SK-N-SH (cell line): Measurements from ENCODE around the gene ANKMY1.

Experiments
- EP300 ChIP-seq, 2 experiments: IDR thresholded peaks; 2 replicates each; pipeline versions ENCODE4 v1.4.0 to v1.6.1; 2012; ENCODE audit warnings: borderline replicate concordance in 1 of 2, low read depth in 1 of 2, low read length in 1 of 2
- FOXJ3 ChIP-seq: sonication (generic); formaldehyde crosslinking; IDR thresholded peaks from 2 replicates; pipeline ENCODE4 v1.5.1; 2020; ENCODE audit warnings: mild to moderate bottlenecking, missing genetic modification reagents
- POLR2AphosphoS5 ChIP-seq: IDR thresholded peaks from 2 replicates; pipeline ENCODE4 v1.6.1; 2012; ENCODE audit warnings: low read depth, low read length
- RFX5 ChIP-seq: IDR thresholded peaks from 2 replicates; pipeline ENCODE4 v1.6.1; 2012; ENCODE audit warnings: mild to moderate bottlenecking, improper control_type of control experiment, low read length
- YY1 ChIP-seq: IDR thresholded peaks from 2 replicates; pipeline ENCODE4 v1.4.0; 2012; ENCODE audit warnings: low read depth, mild to moderate bottlenecking
- TF ChIP-seq, protein P1 (sequence below): IDR thresholded peaks from 2 replicates; pipeline ENCODE4 v1.4.0; 2012; ENCODE audit warnings: low read depth
- TF ChIP-seq, protein P2 (sequence below): fragments of 200-600 bp; sonication (generic); IDR thresholded peaks from 2 replicates; pipeline ENCODE4 v1.6.1; 2017; ENCODE audit warnings: antibody characterized with exemption, mild to moderate bottlenecking, moderate library complexity
- TF ChIP-seq, protein P3 (sequence below): fragments of 150-350 bp; IDR thresholded peaks from 2 replicates; pipeline ENCODE4 v1.6.1; 2017; ENCODE audit warnings: antibody characterized with exemption, low read length, low read depth, borderline replicate concordance

DNA sequence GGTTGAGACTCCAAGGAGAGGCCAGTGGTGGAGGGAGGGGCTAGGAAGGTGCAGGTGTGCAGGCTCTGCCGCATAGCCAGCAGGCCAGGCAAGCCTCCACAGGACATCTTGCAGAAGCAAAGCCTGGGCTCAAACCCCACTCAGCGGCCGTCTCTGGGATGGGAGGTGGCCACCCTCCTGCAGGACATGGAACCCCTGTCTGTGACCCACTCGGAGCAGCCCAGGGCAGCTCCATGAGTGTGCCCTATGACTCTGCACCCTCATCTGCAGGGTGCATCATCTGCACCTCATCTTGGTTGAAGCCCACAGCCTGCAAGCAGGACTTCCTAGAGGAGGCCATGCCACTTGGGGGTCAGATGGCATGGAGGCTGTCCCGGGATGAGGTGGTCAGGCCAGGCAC is 76.1 kb downstream of the ANKMY1 start:
- TF ChIP-seq YY1 (no peak), EP300 (IDR thresholded peaks at IDR 0.05; ENCODE audit: borderline replicate concordance in 1 of 2, low read depth in 1 of 2, low read length in 1 of 2) (no peak), RFX5 (no peak), POLR2AphosphoS5 (no peak), FOXJ3 (CRISPR knock-in tag) (no peak)
- TF ChIP-seq, protein P1, sequence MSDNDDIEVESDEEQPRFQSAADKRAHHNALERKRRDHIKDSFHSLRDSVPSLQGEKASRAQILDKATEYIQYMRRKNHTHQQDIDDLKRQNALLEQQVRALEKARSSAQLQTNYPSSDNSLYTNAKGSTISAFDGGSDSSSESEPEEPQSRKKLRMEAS = no peak
- TF ChIP-seq, protein P2, sequence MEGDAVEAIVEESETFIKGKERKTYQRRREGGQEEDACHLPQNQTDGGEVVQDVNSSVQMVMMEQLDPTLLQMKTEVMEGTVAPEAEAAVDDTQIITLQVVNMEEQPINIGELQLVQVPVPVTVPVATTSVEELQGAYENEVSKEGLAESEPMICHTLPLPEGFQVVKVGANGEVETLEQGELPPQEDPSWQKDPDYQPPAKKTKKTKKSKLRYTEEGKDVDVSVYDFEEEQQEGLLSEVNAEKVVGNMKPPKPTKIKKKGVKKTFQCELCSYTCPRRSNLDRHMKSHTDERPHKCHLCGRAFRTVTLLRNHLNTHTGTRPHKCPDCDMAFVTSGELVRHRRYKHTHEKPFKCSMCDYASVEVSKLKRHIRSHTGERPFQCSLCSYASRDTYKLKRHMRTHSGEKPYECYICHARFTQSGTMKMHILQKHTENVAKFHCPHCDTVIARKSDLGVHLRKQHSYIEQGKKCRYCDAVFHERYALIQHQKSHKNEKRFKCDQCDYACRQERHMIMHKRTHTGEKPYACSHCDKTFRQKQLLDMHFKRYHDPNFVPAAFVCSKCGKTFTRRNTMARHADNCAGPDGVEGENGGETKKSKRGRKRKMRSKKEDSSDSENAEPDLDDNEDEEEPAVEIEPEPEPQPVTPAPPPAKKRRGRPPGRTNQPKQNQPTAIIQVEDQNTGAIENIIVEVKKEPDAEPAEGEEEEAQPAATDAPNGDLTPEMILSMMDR = no peak
- TF ChIP-seq, protein P3, sequence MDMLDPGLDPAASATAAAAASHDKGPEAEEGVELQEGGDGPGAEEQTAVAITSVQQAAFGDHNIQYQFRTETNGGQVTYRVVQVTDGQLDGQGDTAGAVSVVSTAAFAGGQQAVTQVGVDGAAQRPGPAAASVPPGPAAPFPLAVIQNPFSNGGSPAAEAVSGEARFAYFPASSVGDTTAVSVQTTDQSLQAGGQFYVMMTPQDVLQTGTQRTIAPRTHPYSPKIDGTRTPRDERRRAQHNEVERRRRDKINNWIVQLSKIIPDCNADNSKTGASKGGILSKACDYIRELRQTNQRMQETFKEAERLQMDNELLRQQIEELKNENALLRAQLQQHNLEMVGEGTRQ = no peak
